Glutamatergic neuron (in vitro differentiated cells): ENCODE measurements around the gene ARHGAP28. TPM values are rescaled to one million over a fixed set of nuclear protein-coding genes. Genes with fewer than 3 reads are reported as not detected.

Source experiments
- DNase-seq: peaks from one replicate; pipeline ENCODE4 v3.0.0; 2022
- H3K27ac Mint-ChIP-seq: one replicate; pipeline ENCODE4 v1.8.0; 2020; ENCODE audit warnings: mild to moderate bottlenecking, mixed read lengths, inconsistent platforms; ENCODE audit not compliant: unreplicated experiment
- H3K27me3 Mint-ChIP-seq: one replicate; pipeline ENCODE4 v1.8.0; 2020; ENCODE audit warnings: mild to moderate bottlenecking, moderate library complexity, mixed read lengths, inconsistent platforms; ENCODE audit not compliant: unreplicated experiment
- H3K36me3 Mint-ChIP-seq: one replicate; pipeline ENCODE4 v1.8.0; 2020; ENCODE audit warnings: mild to moderate bottlenecking, mixed read lengths, inconsistent platforms; ENCODE audit not compliant: unreplicated experiment
- H3K4me1 Mint-ChIP-seq: one replicate; pipeline ENCODE4 v1.8.0; 2020; ENCODE audit warnings: mild to moderate bottlenecking, low read depth, mixed read lengths, inconsistent platforms; ENCODE audit not compliant: unreplicated experiment
- H3K4me3 Mint-ChIP-seq: one replicate; pipeline ENCODE4 v1.8.0; 2020; ENCODE audit warnings: mild to moderate bottlenecking, mixed read lengths, inconsistent platforms; ENCODE audit not compliant: unreplicated experiment
- H3K9me3 Mint-ChIP-seq: one replicate; pipeline ENCODE4 v1.8.0; 2020; ENCODE audit warnings: mild to moderate bottlenecking, moderate library complexity, mixed read lengths, inconsistent platforms; ENCODE audit not compliant: unreplicated experiment
- CTCF ChIP-seq: fragments of 200-600 bp; sonication (generic); IDR thresholded peaks from one replicate; pipeline ENCODE4 v1.5.0; 2021; ENCODE audit not compliant: partially characterized antibody, unreplicated experiment
- total RNA-seq: library from RNA; stranded (reverse); fragmentation: NEBNext Ultra II Directional; extraction: Animal tissue kit (Norgen Biotek cat#: 25700); gene quantifications from one replicate; pipeline ENCODE4 v1.2.1, GENCODE V29; 2021; ENCODE audit not compliant: unreplicated experiment

ARHGAP28 gene
- total RNA-seq, 1 donor from 2014 or later, result 36.8 TPM

GRCh38 chr18:6868033-6868432 is 138.5 kb downstream of the ARHGAP28 start:
- Mint-ChIP-seq H3K27me3 (no peaks in the 10 kb centered on the region), H3K4me3 (no peak overlapping the region), H3K4me1 (peaks cover 2% of the 10 kb centered on the region), H3K36me3 (no peaks in the 10 kb centered on the region), H3K27ac (no peak overlapping the region), H3K9me3 (no peaks in the 10 kb centered on the region)
- TF ChIP-seq CTCF, result no peak
- no peak for DNase-seq

DNA sequence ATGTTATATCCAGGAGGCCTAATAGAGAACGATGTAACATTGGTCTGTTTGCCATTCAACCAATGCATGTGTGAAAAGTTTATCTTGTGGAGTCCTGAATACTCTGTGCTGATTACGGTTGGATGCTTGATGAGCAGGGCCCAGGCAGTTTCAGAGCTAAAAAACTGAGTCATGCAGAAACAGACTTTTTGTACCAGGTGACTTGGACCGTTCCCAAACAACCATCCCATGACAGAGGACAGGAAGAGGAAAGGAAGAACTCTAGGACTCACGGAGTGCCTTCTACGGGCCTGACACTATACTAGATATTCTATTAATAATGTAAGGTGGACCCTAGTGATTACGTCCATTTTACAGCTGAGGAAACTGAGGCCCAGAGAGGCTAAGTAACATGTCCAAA is 142.1 kb downstream of the ARHGAP28 start:
- no peak overlapping the region for H3K4me3 Mint-ChIP-seq
- no peaks in the 10 kb centered on the region for H3K4me1 Mint-ChIP-seq
- no peaks in the 10 kb centered on the region for H3K9me3 Mint-ChIP-seq
- no peaks in the 10 kb centered on the region for H3K27me3 Mint-ChIP-seq
- TF ChIP-seq CTCF, result no peak
- H3K27ac Mint-ChIP-seq, result no peak overlapping the region
- H3K36me3 Mint-ChIP-seq, result no peaks in the 10 kb centered on the region
- DNase-seq, result no peak

DNA sequence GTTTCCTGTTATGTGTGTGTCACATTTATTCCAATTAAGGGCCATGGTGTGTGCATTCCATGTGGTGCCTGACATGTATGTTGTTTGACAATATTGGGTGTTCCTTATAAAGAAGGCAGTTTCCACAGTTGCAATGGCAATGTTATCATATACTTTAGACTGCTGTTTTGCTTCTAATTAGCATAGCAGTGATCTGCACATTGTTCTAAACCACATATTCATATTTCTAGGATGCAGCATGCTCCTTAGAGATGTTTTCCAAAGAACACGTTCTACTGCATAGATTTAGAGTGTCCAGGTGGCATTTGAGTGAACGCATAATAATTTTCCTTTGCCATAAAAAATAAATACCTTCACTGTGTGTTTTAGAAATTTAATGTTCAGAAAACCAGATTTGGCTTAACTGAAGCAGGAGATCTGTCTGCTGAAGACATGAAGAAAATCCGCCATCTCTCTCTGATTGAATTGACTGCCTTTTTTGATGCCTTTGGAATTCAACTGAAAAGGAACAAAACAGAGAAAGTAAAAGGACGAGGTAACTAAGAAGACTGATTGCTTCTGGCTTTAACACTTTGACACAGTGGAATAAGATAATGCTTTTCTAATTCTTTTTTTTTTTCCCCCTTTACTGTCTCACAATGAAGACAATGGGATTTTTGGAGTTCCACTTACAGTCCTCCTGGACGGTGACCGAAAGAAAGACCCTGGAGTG is 143.7 kb downstream of the ARHGAP28 start:
- Mint-ChIP-seq H3K36me3 (no peaks in the 10 kb centered on the region), H3K4me1 (no peaks in the 10 kb centered on the region)
- DNase-seq, result no peak

DNA sequence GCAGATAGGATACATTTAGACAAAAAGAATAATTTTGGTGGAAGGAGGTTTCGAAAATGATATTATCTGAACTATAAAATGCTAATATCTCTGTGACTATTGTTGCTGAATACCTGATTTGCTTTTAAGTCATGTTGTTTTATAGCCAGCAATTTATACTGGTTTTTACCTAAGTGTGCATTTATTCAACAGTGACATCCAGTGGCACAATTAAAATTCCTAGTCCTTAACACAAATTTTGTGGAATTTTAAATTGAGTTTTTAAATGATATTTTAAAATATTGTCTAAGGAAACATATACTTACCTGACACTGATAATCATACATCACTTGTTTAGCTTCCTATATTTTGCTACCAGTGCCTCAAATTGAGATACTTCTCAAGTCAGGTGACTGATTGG is 144.8 kb downstream of the ARHGAP28 start:
- Mint-ChIP-seq H3K9me3 (no peaks in the 10 kb centered on the region), H3K27ac (no peak overlapping the region)
- DNase-seq, result no peak

More for the DNA sequence above, 143.7 kb downstream of the ARHGAP28 start:
- no peaks in the 10 kb centered on the region for H3K9me3 Mint-ChIP-seq
- H3K27me3 Mint-ChIP-seq, result no peaks in the 10 kb centered on the region
- H3K27ac Mint-ChIP-seq, result no peak overlapping the region
- H3K4me3 Mint-ChIP-seq, result no peak overlapping the region
- TF ChIP-seq CTCF, result no peak

More for the DNA sequence above, 144.8 kb downstream of the ARHGAP28 start:
- H3K27me3 Mint-ChIP-seq, result no peaks in the 10 kb centered on the region
- no peaks in the 10 kb centered on the region for H3K36me3 Mint-ChIP-seq
- H3K4me1 Mint-ChIP-seq, result peaks cover 3% of the 10 kb centered on the region
- no peak overlapping the region for H3K4me3 Mint-ChIP-seq
- TF ChIP-seq CTCF, result no peak
